Liver (tissue), 9 donors: ENCODE results near the gene TRIM14. TPM values are rescaled to one million over a fixed set of nuclear protein-coding genes. Genes with fewer than 3 reads are reported as not detected.

Experiments
- DNase-seq: peaks from one replicate; pipeline ENCODE4 v3.0.0-alpha.2; 2017; ENCODE audit warnings: low spot score
- H3K27ac ChIP-seq, 2 donors: one replicate each; pipeline ENCODE4 v1.7.0; 2013; ENCODE audit warnings: inconsistent platforms in 2 of 2, low read length in 2 of 2, control low read depth in 1 of 2, low read depth in 1 of 2, mild to moderate bottlenecking in 1 of 2
- H3K27me3 ChIP-seq, 4 donors: one replicate each; pipeline versions ENCODE4 v1.6.1 to v1.7.0; 2013; ENCODE audit warnings: low read length in 3 of 4, inconsistent platforms in 1 of 4, mild to moderate bottlenecking in 1 of 4, moderate library complexity in 1 of 4; ENCODE audit not compliant: control insufficient read depth in 4 of 4, insufficient read depth in 4 of 4
- H3K36me3 ChIP-seq, 4 donors: one replicate each; pipeline versions ENCODE4 v1.6.1 to v1.7.0; 2013; ENCODE audit warnings: low read length in 3 of 4, mild to moderate bottlenecking in 3 of 4, low read depth in 1 of 4, moderate library complexity in 1 of 4; ENCODE audit not compliant: control insufficient read depth in 4 of 4, insufficient read depth in 3 of 4
- H3K4me1 ChIP-seq, 4 donors: one replicate each; pipeline versions ENCODE4 v1.6.1 to v1.7.0; 2013; ENCODE audit warnings: low read length in 3 of 4, mild to moderate bottlenecking in 3 of 4, moderate library complexity in 1 of 4; ENCODE audit not compliant: control insufficient read depth in 4 of 4, insufficient read depth in 4 of 4
- H3K4me3 ChIP-seq, 3 donors: one replicate each; pipeline versions ENCODE4 v1.6.1 to v1.7.0; 2013; ENCODE audit warnings: low read length in 3 of 3, control low read depth in 1 of 3, low read depth in 1 of 3, mild to moderate bottlenecking in 1 of 3
- H3K9ac ChIP-seq, 2 donors: one replicate each; pipeline ENCODE4 v1.7.0; 2013; ENCODE audit warnings: low read length in 2 of 2, mild to moderate bottlenecking in 2 of 2, moderate library complexity in 2 of 2, control low read depth in 1 of 2, low read depth in 1 of 2
- H3K9me3 ChIP-seq, 4 donors: one replicate each; pipeline versions ENCODE4 v1.6.1 to v1.7.0; 2013; ENCODE audit warnings: low read length in 3 of 4; ENCODE audit not compliant: control insufficient read depth in 4 of 4
- CTCF ChIP-seq: fragments of 150-350 bp; IDR thresholded peaks from 2 replicates; pipeline ENCODE4 v1.5.1; 2017; ENCODE audit warnings: improper control_type of control experiment, low read depth, low read length; ENCODE audit not compliant: missing input control
- FOXA1 ChIP-seq: IDR thresholded peaks from 2 replicates; pipeline ENCODE4 v1.6.1; 2016; ENCODE audit warnings: antibody characterized with exemption
- GABPA ChIP-seq, 2 donors: IDR thresholded peaks in 1 of 2; conservative IDR thresholded peaks in 1 of 2; 2 replicates each; pipeline ENCODE4 v1.6.1; 2016; ENCODE audit warnings: antibody characterized with exemption in 2 of 2, mild to moderate bottlenecking in 1 of 2, moderate library complexity in 1 of 2
- HNF4G ChIP-seq: IDR thresholded peaks from 2 replicates; pipeline ENCODE4 v1.6.1; 2016; ENCODE audit warnings: antibody characterized with exemption
- JUND ChIP-seq, 2 donors: IDR thresholded peaks; 2 replicates each; pipeline ENCODE4 v1.6.1; 2016; ENCODE audit warnings: antibody characterized with exemption in 2 of 2
- MAX ChIP-seq: IDR thresholded peaks from 2 replicates; pipeline ENCODE4 v1.6.1; 2016; ENCODE audit warnings: antibody characterized with exemption
- NR2F2 ChIP-seq: IDR thresholded peaks from 2 replicates; pipeline ENCODE4 v1.6.1; 2016; ENCODE audit warnings: antibody characterized with exemption
- RAD21 ChIP-seq, 2 donors: IDR thresholded peaks; 2 replicates each; pipeline ENCODE4 v1.6.1; 2016; ENCODE audit warnings: antibody characterized with exemption in 2 of 2, mild to moderate bottlenecking in 2 of 2
- TAF1 ChIP-seq: conservative IDR thresholded peaks from 2 replicates; pipeline ENCODE4 v1.6.1; 2016; ENCODE audit warnings: antibody characterized with exemption, mild to moderate bottlenecking
- YY1 ChIP-seq: IDR thresholded peaks from 2 replicates; pipeline ENCODE4 v1.6.1; 2016; ENCODE audit warnings: antibody characterized with exemption, mild to moderate bottlenecking
- WGBS: extraction: QIAGEN DNeasy Blood & Tissue Kit; methylation state at CpG from one replicate; pipeline ENCODE4 v1.1.7; 2013; 5-methylcytosine and 5-hydroxymethylcytosine counted together
- polyA plus RNA-seq, 2 donors: library from polyadenylated mRNA; stranded (reverse) in 1 of 2; unstranded in 1 of 2; fragments of 200-250 nt in 1 of 2; fragments of >200 nt in 1 of 2; fragmentation: Nextera tagmentation in 1 of 2; extraction: Ambion mirVana in 1 of 2; gene quantifications; one replicate each; pipeline versions ENCODE4 v1.2.1 to v1.2.3, GENCODE V29; 2013 to 2015
- total RNA-seq, 2 donors: library from RNA; depleted of rRNA; stranded (reverse); fragments of >200 nt; gene quantifications; one replicate each; pipeline ENCODE4 v1.2.3, GENCODE V29; 2014
- TF ChIP-seq, protein P1 (sequence below): IDR thresholded peaks from 2 replicates; pipeline ENCODE4 v1.6.1; 2016; ENCODE audit warnings: antibody characterized with exemption, mild to moderate bottlenecking
- donor health status: healthy.
- donor health status: healthy.
- donor health status: healthy.
- donor health status: healthy.
- donor health status: healthy.

The TRIM14 gene
- total and polyA plus RNA-seq, 4 donors = 15.2 to 22.0 (median 17.8) TPM

DNA sequence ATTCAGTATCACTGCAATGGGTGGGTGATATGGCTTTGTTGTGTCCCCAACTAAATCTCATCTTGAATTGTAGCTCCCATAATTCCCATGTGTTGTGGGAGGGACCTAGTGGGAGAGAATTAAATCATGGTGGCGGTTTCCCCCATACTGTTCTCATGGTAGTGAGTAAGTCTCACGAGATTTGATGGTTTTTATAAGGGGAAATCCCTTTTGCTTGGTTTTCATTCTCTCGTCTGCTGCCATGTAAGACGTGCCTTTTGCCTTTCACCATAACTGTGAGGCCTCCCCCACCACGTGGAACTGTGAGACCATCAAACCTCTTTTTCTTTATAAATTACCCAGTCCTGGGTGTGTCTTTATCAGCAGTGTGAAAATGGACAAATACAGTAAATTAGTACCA is 72.0 kb downstream of the TRIM14 start:
- TF ChIP-seq MAX = no peak
- TF ChIP-seq JUND (IDR thresholded peaks at IDR 0.05) = no peak
- TF ChIP-seq GABPA (IDR thresholded peaks at IDR 0.05 in 1 of 2, conservative IDR thresholded peaks at IDR 0.05 in 1 of 2) = no peak
- TF ChIP-seq RAD21 (IDR thresholded peaks at IDR 0.05) = no peak
- no peak for TF ChIP-seq YY1
- TF ChIP-seq TAF1 = no peak
- no peak for TF ChIP-seq FOXA1
- H3K4me3 ChIP-seq = no peak overlapping the region
- no peaks in the 10 kb centered on the region for H3K4me1 ChIP-seq
- H3K9ac ChIP-seq = no peak overlapping the region
- no peak for DNase-seq
- H3K36me3 ChIP-seq = no peaks in the 10 kb centered on the region
- H3K27ac ChIP-seq = no peak overlapping the region
- H3K9me3 ChIP-seq = no peaks in the 10 kb centered on the region
- no peaks in the 10 kb centered on the region for H3K27me3 ChIP-seq
- 86% methylated on average over 5 of the region's 5 CpGs for WGBS

DNA sequence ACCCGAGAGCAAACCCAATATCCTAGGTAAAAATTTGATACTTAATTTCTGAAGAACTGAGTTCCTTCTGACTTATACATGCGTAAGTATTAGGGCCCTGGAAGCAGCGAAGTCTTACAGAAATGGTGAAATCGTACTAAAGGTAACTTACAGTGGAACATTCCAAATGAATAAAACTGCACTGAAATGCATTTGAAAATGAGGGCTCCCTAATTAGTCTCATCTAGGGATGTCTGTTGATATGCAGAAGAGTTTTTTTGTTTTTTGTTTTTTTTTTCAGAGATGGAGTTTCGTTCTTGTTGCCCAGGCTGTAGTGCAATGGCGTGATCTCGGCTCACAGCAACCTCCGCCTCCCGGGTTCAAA is 72.9 kb downstream of the TRIM14 start:
- no peaks in the 10 kb centered on the region for H3K4me1 ChIP-seq
- 96% methylated on average over 9 of the region's 9 CpGs for WGBS
- no peak for TF ChIP-seq NR2F2
- TF ChIP-seq HNF4G = no peak
- TF ChIP-seq JUND (IDR thresholded peaks at IDR 0.05) = no peak
- TF ChIP-seq GABPA (IDR thresholded peaks at IDR 0.05 in 1 of 2, conservative IDR thresholded peaks at IDR 0.05 in 1 of 2) = no peak
- TF ChIP-seq TAF1 = no peak
- H3K36me3 ChIP-seq = no peaks in the 10 kb centered on the region
- no peak for DNase-seq
- H3K27me3 ChIP-seq = no peaks in the 10 kb centered on the region
- no peak overlapping the region for H3K27ac ChIP-seq
- H3K4me3 ChIP-seq = no peak overlapping the region
- H3K9ac ChIP-seq = no peak overlapping the region
- H3K9me3 ChIP-seq = no peaks in the 10 kb centered on the region

DNA sequence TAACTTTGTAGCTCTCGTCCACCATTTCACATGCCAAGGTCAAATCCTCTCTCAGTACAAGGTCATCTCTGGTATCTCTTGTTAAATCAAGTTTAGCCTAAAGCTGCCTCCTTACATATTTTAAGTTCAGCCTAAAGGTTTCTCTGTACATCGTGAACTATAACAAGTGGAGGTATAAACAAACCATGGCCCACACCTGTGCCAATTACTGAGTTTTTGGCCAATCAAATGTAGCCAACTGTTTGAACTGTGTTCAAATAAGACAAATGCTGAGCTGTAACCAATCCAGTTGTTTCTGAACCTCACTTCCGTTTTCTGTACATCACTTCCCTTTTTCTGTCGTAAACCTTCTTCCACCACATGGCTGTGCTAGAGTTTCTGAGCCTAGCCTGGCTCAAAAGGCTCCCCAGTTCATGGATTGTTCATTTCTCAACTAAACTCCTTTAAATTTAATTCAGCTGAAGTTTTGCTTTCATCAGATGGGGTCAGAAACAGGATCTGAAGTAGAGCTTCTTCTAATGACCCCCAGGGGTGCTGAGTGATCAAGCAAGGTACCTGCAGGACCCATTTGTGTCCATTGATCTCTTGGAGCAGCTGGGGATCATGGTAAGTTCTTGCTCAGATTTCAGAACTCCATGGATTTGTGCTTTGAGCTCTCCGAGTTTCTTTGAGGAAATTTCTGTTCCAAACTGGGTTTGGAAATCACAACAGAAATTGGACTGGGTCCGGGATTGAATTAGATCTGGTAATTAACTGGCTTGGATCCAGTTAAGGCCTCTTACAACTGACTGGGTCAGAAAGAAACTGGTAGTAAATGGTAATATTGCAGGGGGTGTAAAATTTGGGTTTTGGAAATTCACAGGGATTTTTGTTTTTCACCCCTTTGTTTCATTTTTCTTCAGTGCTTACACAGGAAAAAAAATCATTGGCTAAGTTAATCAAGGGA is 73.5 kb downstream of the TRIM14 start:
- Histone ChIP-seq H3K27ac (no peak overlapping the region), H3K4me1 (no peaks in the 10 kb centered on the region), H3K4me3 (no peak overlapping the region), H3K9ac (no peak overlapping the region), H3K9me3 (no peaks in the 10 kb centered on the region), H3K36me3 (no peaks in the 10 kb centered on the region), H3K27me3 (no peaks in the 10 kb centered on the region)
- TF ChIP-seq CTCF (no peak), YY1 (no peak), GABPA (IDR thresholded peaks at IDR 0.05 in 1 of 2, conservative IDR thresholded peaks at IDR 0.05 in 1 of 2) (peak; percentile 14 to 48), MAX (peak; percentile 22)
- TF ChIP-seq, protein P1, sequence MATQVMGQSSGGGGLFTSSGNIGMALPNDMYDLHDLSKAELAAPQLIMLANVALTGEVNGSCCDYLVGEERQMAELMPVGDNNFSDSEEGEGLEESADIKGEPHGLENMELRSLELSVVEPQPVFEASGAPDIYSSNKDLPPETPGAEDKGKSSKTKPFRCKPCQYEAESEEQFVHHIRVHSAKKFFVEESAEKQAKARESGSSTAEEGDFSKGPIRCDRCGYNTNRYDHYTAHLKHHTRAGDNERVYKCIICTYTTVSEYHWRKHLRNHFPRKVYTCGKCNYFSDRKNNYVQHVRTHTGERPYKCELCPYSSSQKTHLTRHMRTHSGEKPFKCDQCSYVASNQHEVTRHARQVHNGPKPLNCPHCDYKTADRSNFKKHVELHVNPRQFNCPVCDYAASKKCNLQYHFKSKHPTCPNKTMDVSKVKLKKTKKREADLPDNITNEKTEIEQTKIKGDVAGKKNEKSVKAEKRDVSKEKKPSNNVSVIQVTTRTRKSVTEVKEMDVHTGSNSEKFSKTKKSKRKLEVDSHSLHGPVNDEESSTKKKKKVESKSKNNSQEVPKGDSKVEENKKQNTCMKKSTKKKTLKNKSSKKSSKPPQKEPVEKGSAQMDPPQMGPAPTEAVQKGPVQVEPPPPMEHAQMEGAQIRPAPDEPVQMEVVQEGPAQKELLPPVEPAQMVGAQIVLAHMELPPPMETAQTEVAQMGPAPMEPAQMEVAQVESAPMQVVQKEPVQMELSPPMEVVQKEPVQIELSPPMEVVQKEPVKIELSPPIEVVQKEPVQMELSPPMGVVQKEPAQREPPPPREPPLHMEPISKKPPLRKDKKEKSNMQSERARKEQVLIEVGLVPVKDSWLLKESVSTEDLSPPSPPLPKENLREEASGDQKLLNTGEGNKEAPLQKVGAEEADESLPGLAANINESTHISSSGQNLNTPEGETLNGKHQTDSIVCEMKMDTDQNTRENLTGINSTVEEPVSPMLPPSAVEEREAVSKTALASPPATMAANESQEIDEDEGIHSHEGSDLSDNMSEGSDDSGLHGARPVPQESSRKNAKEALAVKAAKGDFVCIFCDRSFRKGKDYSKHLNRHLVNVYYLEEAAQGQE = no peak
- no peak for DNase-seq
- 79% methylated on average over 6 of the region's 6 CpGs for WGBS
